PC-9 (cell line): ENCODE data around the gene LSM10. TPM values are rescaled to one million over a fixed set of nuclear protein-coding genes. Genes with fewer than 3 reads are reported as not detected.

Experiments
- Bru-seq: library from RNA; stranded (reverse); fragments of 400-500 nt; gene quantifications from one replicate; lab custom pipeline; 2021; lab: Mats Ljungman, UMichigan
- BruChase-seq, 2 experiments: library from RNA; stranded (reverse); fragments of 400-500 nt; gene quantifications; one replicate each; lab custom pipeline; 2021; lab: Mats Ljungman, UMichigan
- BruUV-seq: library from RNA; stranded (reverse); fragments of 400-500 nt; replicated peaks from 2 replicates; lab custom pipeline; 2021; lab: Mats Ljungman, UMichigan
- CTCF ChIA-PET: fragments of 300-600 bp; sonication (Branson Sonifier 250); formaldehyde crosslinking; loops from one replicate; lab custom pipeline; 2022; ENCODE audit warnings: antibody characterized with exemption; lab: Charles Lee
- POLR2A ChIA-PET: fragments of 300-600 bp; sonication (Branson Sonifier 250); formaldehyde crosslinking; loops from one replicate; lab custom pipeline; 2022; ENCODE audit warnings: antibody characterized with exemption; ENCODE audit not compliant: unreplicated experiment; lab: Charles Lee
- DNase-seq, 2 experiments: peaks; one replicate each; pipeline versions ENCODE4 v3.0.0 to v3.0.0-alpha.2; 2015 to 2022; ENCODE audit warnings: mixed read lengths in 1 of 2
- H2AFZ ChIP-seq: fragments of 200-600 bp; sonication (generic); 2 replicates; pipeline ENCODE4 v1.8.1; 2017; ENCODE audit warnings: antibody characterized with exemption
- H3F3A ChIP-seq: fragments of 200-600 bp; sonication (generic); 2 replicates; pipeline ENCODE4 v1.8.1; 2017; ENCODE audit warnings: antibody characterized with exemption, mild to moderate bottlenecking, low read depth; ENCODE audit not compliant: insufficient read depth
- H3K27ac ChIP-seq: fragments of 200-600 bp; sonication (generic); 2 replicates; pipeline ENCODE4 v1.6.1; 2016; ENCODE audit warnings: mixed run types
- H3K27me3 ChIP-seq: fragments of 200-600 bp; sonication (generic); 2 replicates; pipeline ENCODE4 v1.6.1; 2016; ENCODE audit warnings: low read depth, mixed run types; ENCODE audit not compliant: insufficient read depth
- H3K36me3 ChIP-seq: fragments of 200-600 bp; sonication (generic); 2 replicates; pipeline ENCODE4 v1.6.1; 2016; ENCODE audit warnings: low read depth, mixed run types
- H3K4me1 ChIP-seq: fragments of 200-600 bp; sonication (generic); replicated peaks from 2 replicates; pipeline ENCODE4 v1.6.1; 2016; ENCODE audit warnings: mixed run types; ENCODE audit not compliant: insufficient read depth
- H3K4me2 ChIP-seq: fragments of 200-600 bp; sonication (generic); 2 replicates; pipeline ENCODE4 v1.6.1; 2017; ENCODE audit warnings: mixed run types
- H3K4me3 ChIP-seq: fragments of 200-600 bp; sonication (generic); 2 replicates; pipeline ENCODE4 v1.6.1; 2016; ENCODE audit warnings: mixed run types
- H3K79me2 ChIP-seq: fragments of 200-600 bp; sonication (generic); 2 replicates; pipeline ENCODE4 v1.6.1; 2017; ENCODE audit warnings: low read depth, mixed run types
- H3K9me2 ChIP-seq: fragments of 200-600 bp; sonication (generic); 2 replicates; pipeline ENCODE4 v1.8.1; 2017; ENCODE audit warnings: mild to moderate bottlenecking; ENCODE audit not compliant: insufficient read depth
- H3K9me3 ChIP-seq: fragments of 200-600 bp; sonication (generic); 2 replicates; pipeline ENCODE4 v1.8.1; 2016; ENCODE audit warnings: low read depth; ENCODE audit not compliant: insufficient read depth
- H4K20me1 ChIP-seq: fragments of 200-600 bp; sonication (generic); 2 replicates; pipeline ENCODE4 v1.8.1; 2017; ENCODE audit not compliant: insufficient read depth
- EZH2 ChIP-seq: fragments of 200-600 bp; sonication (generic); IDR thresholded peaks from 2 replicates; pipeline ENCODE4 v1.8.0; 2017; ENCODE audit warnings: antibody characterized with exemption, low read depth
- intact Hi-C: fragments of 100-400 bp; cut with micrococcal nuclease; formaldehyde crosslinking; loops from one replicate; pipeline ENCODE4 v1.10.0; 2022; ENCODE audit not compliant: unreplicated experiment
- long read RNA-seq: library from polyadenylated mRNA; stranded (forward); transcript quantifications from one replicate; pipeline ENCODE4 v2.0.0, GENCODE V29; 2022
- total RNA-seq: library from RNA; stranded (reverse); gene quantifications from 2 replicates; pipeline ENCODE4 v1.2.3, GENCODE V29; 2021
- TF ChIP-seq, protein P1 (sequence below): fragments of 200-600 bp; sonication (generic); conservative IDR thresholded peaks from 2 replicates; pipeline ENCODE4 v1.6.1; 2017; ENCODE audit warnings: mixed run types, antibody characterized with exemption, mild to moderate bottlenecking, moderate library complexity

The LSM10 gene
- total RNA-seq (33.4 and 39.7 TPM in 2 replicates), Bru-seq, nascent RNA (percentile 64 among the genes with signal in this experiment), BruChase-seq, experiment 1, labeled RNA remaining after a 2-hour chase (percentile 66 among the genes with signal in this experiment), BruChase-seq, experiment 2, labeled RNA remaining after a 6-hour chase (percentile 82 among the genes with signal in this experiment)
- long read RNA-seq, transcript LSM10-201 (2 exons, 850 nt) = major isoform, 51 of 53 reads
- long read RNA-seq, partial matches to known transcripts = 0 of 53 reads
- long read RNA-seq, other reads (novel, unspliced or antisense) = 2 of 53 reads

DNA sequence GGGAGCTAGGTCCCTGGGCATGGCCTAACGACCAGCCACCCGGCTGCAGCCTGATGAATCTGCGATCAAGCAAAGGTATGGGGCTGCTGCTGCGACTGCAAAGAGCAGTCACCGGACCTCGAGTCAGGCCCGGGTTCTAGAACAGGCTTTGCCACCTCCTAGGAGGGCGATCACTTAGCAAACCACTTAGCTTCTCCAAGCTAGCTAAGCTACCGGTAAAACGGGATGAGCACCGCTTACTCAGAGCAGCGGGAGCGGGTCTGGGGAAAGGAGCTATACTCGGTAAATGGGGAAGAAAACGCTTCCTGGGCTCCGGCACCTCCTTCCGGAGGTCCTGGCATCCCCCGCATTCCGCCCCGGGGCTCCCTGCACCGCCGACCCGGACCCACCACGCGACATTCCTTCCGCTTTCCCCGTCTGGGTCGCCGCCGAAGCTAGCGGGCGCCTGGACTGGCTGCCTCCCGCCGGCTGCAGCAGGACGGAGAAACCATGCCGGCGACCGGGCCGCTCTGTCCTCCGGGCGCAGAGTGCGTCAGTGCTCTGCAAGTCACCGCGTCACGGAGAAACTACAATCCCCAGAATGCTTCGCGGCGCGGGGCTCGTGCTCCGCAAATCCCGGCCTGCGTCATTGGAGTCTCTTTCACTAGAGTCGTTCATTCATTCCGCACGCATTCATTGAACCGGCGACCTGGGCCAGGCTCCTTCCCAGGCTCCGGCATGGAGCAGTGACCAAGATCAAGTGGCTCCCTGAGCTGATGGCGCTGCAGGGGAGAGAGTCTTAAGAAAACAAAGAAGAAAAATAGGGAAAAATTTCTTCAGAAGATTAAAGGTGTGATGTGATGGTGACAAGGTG, at the start of gene LSM10:
Gene LSM10, minus strand, starts transcription at position 531 of the 853 bp plus-strand sequence. CDS start 3,779 bp downstream, outside the sequence.
- CTCF ChIA-PET = interaction anchor here (0.7 to 1.2 kb wide), 4 partner anchors 10 to 45 kb away, joined by 3 to 14 read pairs (median 5); partner anchors contain the start of gene STK40
- Histone ChIP-seq H3K4me1 (peaks cover 10% of the 10 kb centered on the region), H3K79me2 (peaks cover 14% of the 10 kb centered on the region), H3K36me3 (peaks cover 10% of the 10 kb centered on the region; the same call in 1 of the 2 replicates), H4K20me1 (no peaks in the 10 kb centered on the region), H3K27me3 (no peaks in the 10 kb centered on the region), H3K4me3 (peak within 1 kb of the TSS; percentile 85), H2AFZ (peak within 1 kb of the TSS; percentile 98), H3K27ac (peak within 1 kb of the TSS; percentile 28; the same call in 1 of the 2 replicates), H3K4me2 (peak within 1 kb of the TSS; percentile 87), H3K9me3 (no peaks in the 10 kb centered on the region), H3F3A (peaks cover 19% of the 10 kb centered on the region; the same call in 1 of the 2 replicates), H3K9me2 (no peaks in the 10 kb centered on the region)
- BruUV-seq = TSS peak; percentile 51
- DNase-seq = peak; percentile 87 to 92
- POLR2A ChIA-PET = interaction anchor here (0.6 to 1.6 kb wide), 3 partner anchors 11 to 88 kb away, joined by 3 to 13 read pairs (median 9); no protein-coding TSS in a partner anchor
- intact Hi-C loops = loop anchor here (1.0 to 2.0 kb wide), 2 partner anchors 11 to 55 kb away; no protein-coding TSS in a partner anchor
- TF ChIP-seq, protein P1, sequence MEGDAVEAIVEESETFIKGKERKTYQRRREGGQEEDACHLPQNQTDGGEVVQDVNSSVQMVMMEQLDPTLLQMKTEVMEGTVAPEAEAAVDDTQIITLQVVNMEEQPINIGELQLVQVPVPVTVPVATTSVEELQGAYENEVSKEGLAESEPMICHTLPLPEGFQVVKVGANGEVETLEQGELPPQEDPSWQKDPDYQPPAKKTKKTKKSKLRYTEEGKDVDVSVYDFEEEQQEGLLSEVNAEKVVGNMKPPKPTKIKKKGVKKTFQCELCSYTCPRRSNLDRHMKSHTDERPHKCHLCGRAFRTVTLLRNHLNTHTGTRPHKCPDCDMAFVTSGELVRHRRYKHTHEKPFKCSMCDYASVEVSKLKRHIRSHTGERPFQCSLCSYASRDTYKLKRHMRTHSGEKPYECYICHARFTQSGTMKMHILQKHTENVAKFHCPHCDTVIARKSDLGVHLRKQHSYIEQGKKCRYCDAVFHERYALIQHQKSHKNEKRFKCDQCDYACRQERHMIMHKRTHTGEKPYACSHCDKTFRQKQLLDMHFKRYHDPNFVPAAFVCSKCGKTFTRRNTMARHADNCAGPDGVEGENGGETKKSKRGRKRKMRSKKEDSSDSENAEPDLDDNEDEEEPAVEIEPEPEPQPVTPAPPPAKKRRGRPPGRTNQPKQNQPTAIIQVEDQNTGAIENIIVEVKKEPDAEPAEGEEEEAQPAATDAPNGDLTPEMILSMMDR = no peak
- no peak for TF ChIP-seq EZH2

DNA sequence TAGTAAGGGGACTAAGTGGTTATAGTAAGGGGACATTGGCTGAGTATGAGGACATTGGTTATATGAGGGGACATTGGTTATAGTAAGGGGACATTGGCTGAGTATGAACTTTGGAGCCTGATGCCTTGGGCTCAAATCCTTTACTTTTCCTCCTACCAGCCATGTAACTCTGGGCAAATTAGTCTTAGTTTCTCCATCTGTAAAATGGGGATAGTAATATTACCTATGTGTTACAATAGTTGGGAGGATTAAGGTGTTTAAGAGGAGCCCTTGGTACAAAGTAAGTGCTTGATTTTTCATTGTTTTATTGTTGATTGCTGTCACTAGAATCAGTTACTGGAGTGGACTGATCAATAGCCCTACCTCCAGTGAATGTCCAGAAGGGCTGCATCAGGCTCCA, 49.7 kb upstream of the LSM10 start:
- POLR2A ChIA-PET = no interaction called here
- Histone ChIP-seq H3K4me3 (no peak overlapping the region), H3K4me1 (no peaks in the 10 kb centered on the region), H3F3A (0 out of 2 replicates have a peak, but pooled peaks cover 2% of the 10 kb centered on the region), H3K9me3 (no peaks in the 10 kb centered on the region), H2AFZ (no peak overlapping the region), H3K9me2 (no peaks in the 10 kb centered on the region), H3K27me3 (no peaks in the 10 kb centered on the region), H3K4me2 (no peak overlapping the region), H3K27ac (no peak overlapping the region), H3K79me2 (no peaks in the 10 kb centered on the region), H3K36me3 (no peaks in the 10 kb centered on the region), H4K20me1 (no peaks in the 10 kb centered on the region)
- no TSS peak for BruUV-seq
- CTCF ChIA-PET = no interaction called here
- intact Hi-C loops = no loop called here
- TF ChIP-seq EZH2 = no peak
- TF ChIP-seq, protein P1 = no peak
- DNase-seq = no peak

DNA sequence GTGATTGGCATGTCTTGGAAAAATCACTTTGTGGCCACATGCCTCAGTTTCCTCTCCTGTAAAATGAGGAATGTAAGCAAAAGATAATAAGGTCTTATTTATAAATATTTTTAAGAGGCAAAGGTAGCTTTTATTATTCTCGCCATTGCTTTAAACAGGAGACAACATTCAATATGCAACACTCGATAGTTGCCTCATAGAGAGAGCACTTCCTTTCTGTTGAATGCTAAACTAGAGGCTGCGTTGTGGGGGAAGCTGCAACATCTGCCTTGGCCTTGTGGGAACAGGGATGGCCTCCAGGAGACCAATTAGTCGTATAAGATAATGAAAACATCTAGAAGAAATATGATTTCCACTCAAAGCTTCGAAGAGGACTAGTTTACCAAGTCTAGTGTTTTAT, 49.0 kb upstream of the LSM10 start:
- Histone ChIP-seq H3K4me1 (no peaks in the 10 kb centered on the region), H3K27me3 (no peaks in the 10 kb centered on the region), H3K27ac (no peak overlapping the region), H3K9me3 (no peaks in the 10 kb centered on the region), H3K4me2 (no peak overlapping the region), H3K9me2 (no peaks in the 10 kb centered on the region), H2AFZ (no peak overlapping the region), H3K36me3 (no peaks in the 10 kb centered on the region), H3K4me3 (no peak overlapping the region), H3K79me2 (no peaks in the 10 kb centered on the region), H4K20me1 (no peaks in the 10 kb centered on the region), H3F3A (no peaks in the 10 kb centered on the region)
- intact Hi-C loops = no loop called here
- ChIA-PET CTCF (no interaction called here), POLR2A (no interaction called here)
- no TSS peak for BruUV-seq
- no peak for TF ChIP-seq EZH2
- TF ChIP-seq, protein P1 = no peak
- DNase-seq = no peak
